Spinal cord (tissue), 10 donors: ENCODE data around the gene TRIM67. TPM values are rescaled to one million over a fixed set of nuclear protein-coding genes. Genes with fewer than 3 reads are reported as not detected.

Experiments
- DNase-seq, 6 donors: peaks; one replicate each; pipeline versions ENCODE4 v3.0.0 to v3.0.0-alpha.2; 2013 to 2015; ENCODE audit warnings: low spot score in 6 of 6, low read depth in 4 of 6
- H3K27ac ChIP-seq: one replicate; pipeline ENCODE4 v1.5.1; 2013; ENCODE audit warnings: low read depth, low read length, control low read depth
- H3K27me3 ChIP-seq: one replicate; pipeline ENCODE4 v1.6.1; 2013; ENCODE audit warnings: low read length; ENCODE audit not compliant: control insufficient read depth, insufficient read depth
- H3K36me3 ChIP-seq: one replicate; pipeline ENCODE4 v1.6.1; 2013; ENCODE audit warnings: low read length; ENCODE audit not compliant: control insufficient read depth, insufficient read depth
- H3K4me1 ChIP-seq: one replicate; pipeline ENCODE4 v1.6.1; 2013; ENCODE audit warnings: low read length; ENCODE audit not compliant: control insufficient read depth, insufficient read depth
- H3K4me3 ChIP-seq: one replicate; pipeline ENCODE4 v1.5.1; 2013; ENCODE audit warnings: low read depth, low read length, control low read depth
- H3K9me3 ChIP-seq: one replicate; pipeline ENCODE4 v1.6.1; 2013; ENCODE audit warnings: low read length; ENCODE audit not compliant: control insufficient read depth, insufficient read depth
- WGBS: methylation state at CpG from one replicate; pipeline ENCODE4 v1.1.5; 2013; ENCODE audit warnings: missing lambda C conversion rate; ENCODE audit not compliant: insufficient coverage; 5-methylcytosine and 5-hydroxymethylcytosine counted together
- polyA plus RNA-seq, 2 donors: library from polyadenylated mRNA; unstranded; fragments of 120-200 nt; gene quantifications; one replicate each; pipeline ENCODE4 v1.2.1, GENCODE V29; 2013; ENCODE audit not compliant: insufficient read length in 2 of 2
- total RNA-seq, 2 donors: library from RNA; depleted of rRNA in 1 of 2; stranded (reverse); fragments of 120-200 nt in 1 of 2; fragments of >200 nt in 1 of 2; gene quantifications; one replicate each; pipeline versions ENCODE4 v1.2.3 to v1.2.4, GENCODE V29; 2013 to 2014
- donor health status: healthy.

Gene TRIM67
- total and polyA plus RNA-seq, 4 donors = 5.2 to 37.2 (median 23.8) TPM

- H3K4me1 ChIP-seq = peaks cover 21% of the 10 kb centered on the region
- H3K9me3 ChIP-seq = no peaks in the 10 kb centered on the region
- DNase-seq = no peak
- 100% methylated on average over 1 of the region's 3 CpGs for WGBS
- peaks cover 22% of the 10 kb centered on the region for H3K36me3 ChIP-seq
- H3K4me3 ChIP-seq = no peak overlapping the region
- no peaks in the 10 kb centered on the region for H3K27me3 ChIP-seq
- H3K27ac ChIP-seq = no peak overlapping the region
Observed at GRCh38 chr1:231196307-231196706, 34.4 kb downstream of the TRIM67 start.

- H3K9me3 ChIP-seq = no peaks in the 10 kb centered on the region
- no CpG with 5 or more reads among the region's 2 CpGs for whole genome bisulfite sequencing
- no peak for DNase-seq
- H3K4me3 ChIP-seq = no peak overlapping the region
- H3K27me3 ChIP-seq = no peaks in the 10 kb centered on the region
- H3K27ac ChIP-seq = no peak overlapping the region
- H3K4me1 ChIP-seq = peaks cover 18% of the 10 kb centered on the region
- H3K36me3 ChIP-seq = peaks cover 27% of the 10 kb centered on the region
Observed at GRCh38 chr1:231196728-231197127, 34.9 kb downstream of the TRIM67 start.

- Histone ChIP-seq H3K9me3 (no peaks in the 10 kb centered on the region), H3K27me3 (no peaks in the 10 kb centered on the region), H3K36me3 (peaks cover 36% of the 10 kb centered on the region), H3K27ac (no peak overlapping the region), H3K4me3 (no peak overlapping the region), H3K4me1 (no peaks in the 10 kb centered on the region)
- WGBS = 97% methylated on average over 7 of the region's 7 CpGs
- DNase-seq = no peak
Observed at GRCh38 chr1:231199868-231200267, 38.0 kb downstream of the TRIM67 start.

- Histone ChIP-seq H3K4me3 (no peak overlapping the region), H3K27me3 (no peaks in the 10 kb centered on the region), H3K36me3 (peaks cover 36% of the 10 kb centered on the region), H3K4me1 (no peaks in the 10 kb centered on the region), H3K9me3 (no peaks in the 10 kb centered on the region), H3K27ac (no peak overlapping the region)
- WGBS = 62% methylated on average over 7 of the region's 8 CpGs
- no peak for DNase-seq
Observed at GRCh38 chr1:231200388-231201031, 38.7 kb downstream of the TRIM67 start.

DNA sequence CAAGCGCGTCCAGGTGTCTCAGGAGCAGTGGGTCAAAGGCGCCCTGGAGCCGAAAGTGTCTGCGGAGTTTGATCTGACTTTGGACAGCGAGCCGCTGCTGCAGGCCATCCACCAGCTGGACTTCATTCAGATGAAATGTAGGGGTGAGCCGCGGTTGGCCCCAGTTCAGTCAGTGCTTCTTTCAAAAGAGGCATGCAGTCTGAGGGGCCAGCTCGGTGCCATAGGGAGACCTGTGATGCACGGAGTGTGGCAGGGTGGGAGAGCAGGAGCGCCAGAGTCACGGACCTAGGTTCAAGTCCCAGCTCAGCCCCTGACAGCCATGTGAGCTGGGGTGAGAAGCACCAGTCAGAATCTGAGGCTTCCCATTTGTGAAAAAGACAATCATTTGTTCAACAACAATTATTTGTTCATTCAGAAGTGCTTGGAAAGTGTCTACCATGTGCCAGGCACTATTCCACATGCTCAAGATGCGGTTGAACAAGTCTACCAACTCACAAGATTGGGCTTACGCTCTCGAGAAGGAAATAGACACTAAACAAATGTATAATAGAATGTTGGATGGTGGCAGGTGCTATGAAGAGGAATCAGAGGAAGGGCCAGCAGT, 39.6 kb downstream of the TRIM67 start:
- Histone ChIP-seq H3K36me3 (peaks cover 40% of the 10 kb centered on the region), H3K27ac (no peak overlapping the region), H3K4me3 (no peak overlapping the region), H3K4me1 (no peaks in the 10 kb centered on the region), H3K27me3 (no peaks in the 10 kb centered on the region), H3K9me3 (no peaks in the 10 kb centered on the region)
- WGBS = 95% methylated on average over 13 of the region's 16 CpGs
- no peak for DNase-seq

DNA sequence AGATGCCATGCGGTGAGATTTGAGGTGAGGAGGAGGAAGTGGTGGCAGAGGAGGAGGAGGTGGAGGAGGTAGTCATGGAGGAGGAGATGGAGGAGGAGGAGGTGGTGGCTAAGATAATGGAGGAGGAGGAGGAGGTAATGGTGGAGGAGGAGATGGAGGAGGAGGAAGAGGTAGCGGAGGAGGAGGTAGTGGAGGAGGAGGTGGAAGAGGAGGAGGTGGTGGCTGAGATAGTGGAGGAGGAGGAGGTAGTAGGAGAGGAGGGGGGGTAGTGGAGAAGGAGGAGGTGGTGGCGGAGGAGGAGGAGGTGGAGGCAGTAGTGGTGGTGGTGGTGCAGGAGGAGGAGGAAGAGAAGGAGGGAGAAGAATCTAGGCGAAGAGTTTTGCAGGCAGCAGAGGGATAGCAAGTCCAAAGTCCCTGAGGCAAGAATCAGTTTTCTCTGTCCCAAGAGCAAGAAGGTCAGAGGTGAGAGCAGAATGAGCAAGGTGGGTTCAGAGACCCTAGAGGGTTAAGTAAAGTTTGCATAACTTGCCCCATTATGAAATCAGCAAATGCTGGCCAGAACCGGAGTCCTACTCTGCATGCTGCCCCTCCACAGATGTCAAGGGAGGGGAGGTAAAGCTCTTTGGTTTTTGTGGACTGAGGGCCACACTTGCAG, 40.2 kb downstream of the TRIM67 start:
- no peaks in the 10 kb centered on the region for H3K27me3 ChIP-seq
- no peaks in the 10 kb centered on the region for H3K9me3 ChIP-seq
- H3K27ac ChIP-seq = no peak overlapping the region
- no peak overlapping the region for H3K4me3 ChIP-seq
- no peaks in the 10 kb centered on the region for H3K4me1 ChIP-seq
- 86% methylated on average over 5 of the region's 5 CpGs for WGBS
- H3K36me3 ChIP-seq = peaks cover 45% of the 10 kb centered on the region
- DNase-seq = no peak

DNA sequence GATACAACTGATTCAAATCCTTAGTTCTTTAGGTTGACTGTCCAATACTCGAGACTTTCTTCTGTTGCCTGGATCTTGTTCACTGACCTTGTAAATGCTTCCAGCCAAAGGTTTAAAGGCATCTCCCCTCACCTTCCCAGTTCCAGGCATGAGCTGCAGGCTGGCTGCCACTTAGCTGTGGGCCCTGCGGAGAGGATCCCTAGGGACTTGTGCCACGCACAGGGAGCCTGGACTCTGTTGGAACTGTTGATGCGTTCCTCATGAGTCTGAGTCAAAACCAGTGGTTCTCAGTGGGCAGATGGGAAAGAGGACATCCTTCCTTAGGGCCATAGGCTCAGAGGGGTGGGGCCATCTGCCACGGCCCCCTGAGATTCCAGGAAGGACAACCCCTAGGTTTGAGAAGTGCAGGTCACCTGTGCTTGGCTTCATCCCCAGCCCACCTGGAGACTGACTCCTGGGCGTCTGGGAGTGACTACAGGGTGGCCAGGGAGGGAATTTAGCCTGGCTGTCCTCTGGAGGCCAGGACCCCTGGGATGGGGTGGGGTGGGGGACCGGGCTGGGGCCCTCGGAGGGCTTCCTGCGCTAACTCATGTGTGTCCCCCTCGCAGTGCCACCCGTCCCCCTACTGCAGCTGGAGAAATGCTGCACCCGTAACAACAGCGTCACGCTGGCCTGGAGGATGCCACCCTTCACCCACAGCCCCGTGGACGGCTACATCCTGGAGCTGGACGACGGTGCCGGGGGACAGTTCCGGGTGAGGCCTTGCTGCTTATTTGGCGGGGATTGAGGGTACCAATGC, 41.6 kb downstream of the TRIM67 start:
- Histone ChIP-seq H3K27ac (no peak overlapping the region), H3K4me1 (no peaks in the 10 kb centered on the region), H3K4me3 (no peak overlapping the region), H3K27me3 (no peaks in the 10 kb centered on the region), H3K9me3 (no peaks in the 10 kb centered on the region), H3K36me3 (peaks cover 45% of the 10 kb centered on the region)
- 87% methylated on average over 18 of the region's 21 CpGs for WGBS
- DNase-seq = no peak

DNA sequence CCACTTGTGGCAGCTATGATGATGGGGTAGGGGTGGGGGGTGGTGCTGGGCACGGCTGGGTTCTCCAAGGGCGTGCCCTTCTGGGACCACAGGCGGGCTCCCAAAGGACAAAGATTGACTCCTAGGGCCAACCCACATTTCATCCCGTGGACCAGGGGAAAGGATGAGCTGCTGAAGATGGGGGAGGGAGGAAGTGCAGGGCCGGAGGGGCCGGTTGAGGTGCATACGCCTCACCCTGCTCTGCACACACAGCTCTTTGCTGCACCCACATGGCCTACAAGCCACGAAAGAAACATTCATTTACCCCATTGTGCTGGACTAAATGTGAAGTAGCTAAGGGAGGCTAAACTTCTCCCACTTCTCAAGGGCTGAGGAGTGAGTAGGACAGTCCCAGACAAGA, 45.0 kb downstream of the TRIM67 start:
- Histone ChIP-seq H3K9me3 (no peaks in the 10 kb centered on the region), H3K4me1 (peaks cover 9% of the 10 kb centered on the region)
- DNase-seq = peak in 1 of 6 donors; percentile 11

GRCh38 chr1:231207437-231207836, 45.6 kb downstream of the TRIM67 start:
- peaks cover 9% of the 10 kb centered on the region for H3K4me1 ChIP-seq
- no peak overlapping the region for H3K4me3 ChIP-seq
- H3K27ac ChIP-seq = no peak overlapping the region
- WGBS = 88% methylated on average over 2 of the region's 3 CpGs
- DNase-seq = no peak
- peaks cover 48% of the 10 kb centered on the region for H3K36me3 ChIP-seq
- H3K9me3 ChIP-seq = no peaks in the 10 kb centered on the region
- no peaks in the 10 kb centered on the region for H3K27me3 ChIP-seq

More for the DNA sequence above, 45.0 kb downstream of the TRIM67 start:
- no peak overlapping the region for H3K4me3 ChIP-seq
- 73% methylated on average over 3 of the region's 8 CpGs for WGBS
- no peak overlapping the region for H3K27ac ChIP-seq
- H3K36me3 ChIP-seq = peaks cover 54% of the 10 kb centered on the region
- H3K27me3 ChIP-seq = no peaks in the 10 kb centered on the region
